ENCODE data around the gene COLEC12. TPM values are rescaled to one million over a fixed set of nuclear protein-coding genes. Genes with fewer than 3 reads are reported as not detected.

The COLEC12 gene
- total and polyA plus RNA-seq, 10 of the 15 experiments (the other 5 are each of a cell fraction or from before 2014, with no cell fraction given), result 0.04 to 0.05 TPM; not detected in 8

- RAD21 ChIA-PET (ENCODE audit: unreplicated experiment), result no interaction called here
- no peaks in the 10 kb centered on the region for H3K79me2 ChIP-seq (ENCODE audit: control insufficient read depth, insufficient read depth, low read length)
- no peak for TF ChIP-seq BCL3 (IDR thresholded peaks at IDR 0.05; ENCODE audit: borderline replicate concordance, insufficient read depth, low read depth, low read length, poor library complexity, severe bottlenecking)
- no peak for TF ChIP-seq RFX5 (IDR thresholded peaks at IDR 0.05; ENCODE audit: low read depth, low read length)
- TF ChIP-seq, protein P1, sequence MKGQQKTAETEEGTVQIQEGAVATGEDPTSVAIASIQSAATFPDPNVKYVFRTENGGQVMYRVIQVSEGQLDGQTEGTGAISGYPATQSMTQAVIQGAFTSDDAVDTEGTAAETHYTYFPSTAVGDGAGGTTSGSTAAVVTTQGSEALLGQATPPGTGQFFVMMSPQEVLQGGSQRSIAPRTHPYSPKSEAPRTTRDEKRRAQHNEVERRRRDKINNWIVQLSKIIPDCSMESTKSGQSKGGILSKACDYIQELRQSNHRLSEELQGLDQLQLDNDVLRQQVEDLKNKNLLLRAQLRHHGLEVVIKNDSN (IDR thresholded peaks at IDR 0.05; ENCODE audit: borderline replicate concordance, extremely low read length, insufficient read depth, low read depth, low read length), result no peak
- TF ChIP-seq MEF2A (IDR thresholded peaks at IDR 0.05; ENCODE audit: insufficient read depth, low read depth, low read length), result no peak
- no peak for TF ChIP-seq RBBP5 (conservative IDR thresholded peaks at IDR 0.05)
- TF ChIP-seq PML (IDR thresholded peaks at IDR 0.05; ENCODE audit: low read length), result no peak
- no peak for TF ChIP-seq ATF7 (IDR thresholded peaks at IDR 0.05; ENCODE audit: low read depth)
- FAIRE-seq (no peak), DNase-seq (ENCODE audit: low read depth, low spot score) (no peak), ATAC-seq (no peak)
- H3K9me3 ChIP-seq (replicated peaks; ENCODE audit: control insufficient read depth, insufficient read depth, low read length), result no peaks in the 10 kb centered on the region
- H3K36me3 ChIP-seq (ENCODE audit: control insufficient read depth in 2 of 2, insufficient read depth in 2 of 2, low read length in 1 of 2), result no peaks in the 10 kb centered on the region
- H3K4me2 ChIP-seq (ENCODE audit: control insufficient read depth, insufficient read depth), result no peak overlapping the region
- POLR2A ChIA-PET, result no interaction called here
- no peak overlapping the region for H3K4me3 ChIP-seq
- H2AFZ ChIP-seq (ENCODE audit: control insufficient read depth, low read depth, low read length), result no peak overlapping the region
- 23% methylated on average over 6 of the region's 6 CpGs for WGBS (ENCODE audit: insufficient coverage, insufficient replicate concordance, low lambda C conversion rate, missing lambda C conversion rate)
- no peak overlapping the region for H3K27ac ChIP-seq (ENCODE audit: control insufficient read depth, insufficient read depth)
- in situ Hi-C loops (cut with MboI) (no loop called here), intact Hi-C loops (cut with micrococcal nuclease; ENCODE audit: unreplicated experiment) (no loop called here)
- H3K4me1 ChIP-seq (ENCODE audit: control insufficient read depth, insufficient read depth, low read length), result no peaks in the 10 kb centered on the region
- H3K27me3 ChIP-seq (replicated peaks in 1 of 2; ENCODE audit: control insufficient read depth in 2 of 2, insufficient read depth in 2 of 2, low read length in 1 of 2), result no peaks in the 10 kb centered on the region; a peak in 2 of 4 replicates
- BruUV-seq (replicated peaks), result no TSS peak
- CTCF ChIA-PET, result no interaction called here
- no peaks in the 10 kb centered on the region for H4K20me1 ChIP-seq (ENCODE audit: control insufficient read depth, insufficient read depth)
- SMC1A ChIA-PET (ENCODE audit: uncharacterized antibody, unreplicated experiment), result no interaction called here
- H3K9ac ChIP-seq (ENCODE audit: control insufficient read depth, insufficient read depth, low read length), result no peak overlapping the region
These were observed 106.1 kb downstream of the COLEC12 start for GRCh38 chr18:394262-394986.

All from GM12878 (cell line).